ENCODE data around the gene TRAF4.

GRCh38 chr17:28715217-28715616 lies 28.6 kb upstream of the TRAF4 start:
- TF ChIP-seq CTCF (IDR thresholded peaks at IDR 0.05) (no peak), POLR2A (IDR thresholded peaks at IDR 0.05) (no peak), POLR2AphosphoS5 (IDR thresholded peaks at IDR 0.05; ENCODE audit: insufficient read depth in 1 of 2, low read depth in 1 of 2) (no peak)
